Measurements from ENCODE around the gene CD300A.

The CD300A gene

GRCh38 chr17:74520016-74520434, 53.6 kb downstream of the CD300A start:
- H3K4me1 ChIP-seq (ENCODE audit: insufficient read depth, poor library complexity, severe bottlenecking), result no peaks in the 10 kb centered on the region
- H3K9me3 ChIP-seq (ENCODE audit: severe bottlenecking), result no peaks in the 10 kb centered on the region
- H3K4me3 ChIP-seq (ENCODE audit: severe bottlenecking), result no peak overlapping the region
- no peak for TF ChIP-seq CTCF (IDR thresholded peaks at IDR 0.05; ENCODE audit: poor library complexity, severe bottlenecking)
- H3K36me3 ChIP-seq (ENCODE audit: low read depth), result no peaks in the 10 kb centered on the region
- DNase-seq (ENCODE audit: low spot score) (no peak), ATAC-seq (ENCODE audit: low read depth) (no peak)
- H3K27me3 ChIP-seq (ENCODE audit: insufficient read depth, poor library complexity, severe bottlenecking), result no peaks in the 10 kb centered on the region
- no peak overlapping the region for H3K27ac ChIP-seq (ENCODE audit: poor library complexity, severe bottlenecking)

GRCh38 chr17:74520790-74521480, 54.5 kb downstream of the CD300A start:
- DNase-seq (ENCODE audit: low spot score), result no peak

GRCh38 chr17:74521701-74522201, 55.3 kb downstream of the CD300A start:
- DNase-seq (ENCODE audit: low spot score), result no peak
- no peak for ATAC-seq (ENCODE audit: low read depth)
- no peak for TF ChIP-seq CTCF (IDR thresholded peaks at IDR 0.05; ENCODE audit: poor library complexity, severe bottlenecking)
- Histone ChIP-seq H3K4me1 (ENCODE audit: insufficient read depth, poor library complexity, severe bottlenecking) (no peaks in the 10 kb centered on the region), H3K36me3 (ENCODE audit: low read depth) (no peaks in the 10 kb centered on the region), H3K4me3 (ENCODE audit: severe bottlenecking) (no peak overlapping the region), H3K27me3 (ENCODE audit: insufficient read depth, poor library complexity, severe bottlenecking) (no peaks in the 10 kb centered on the region), H3K9me3 (ENCODE audit: severe bottlenecking) (no peaks in the 10 kb centered on the region), H3K27ac (ENCODE audit: poor library complexity, severe bottlenecking) (no peak overlapping the region)

More at GRCh38 chr17:74520790-74521480, 54.5 kb downstream of the CD300A start:
- no peaks in the 10 kb centered on the region for H3K27me3 ChIP-seq (ENCODE audit: insufficient read depth, poor library complexity, severe bottlenecking)
- TF ChIP-seq CTCF (IDR thresholded peaks at IDR 0.05; ENCODE audit: poor library complexity, severe bottlenecking), result no peak
- no peak overlapping the region for H3K27ac ChIP-seq (ENCODE audit: poor library complexity, severe bottlenecking)
- no peaks in the 10 kb centered on the region for H3K4me1 ChIP-seq (ENCODE audit: insufficient read depth, poor library complexity, severe bottlenecking)
- H3K36me3 ChIP-seq (ENCODE audit: low read depth), result no peaks in the 10 kb centered on the region
- H3K4me3 ChIP-seq (ENCODE audit: severe bottlenecking), result no peak overlapping the region
- no peak for ATAC-seq (ENCODE audit: low read depth)
- H3K9me3 ChIP-seq (ENCODE audit: severe bottlenecking), result no peaks in the 10 kb centered on the region

GRCh38 chr17:74522381-74523105, 56.1 kb downstream of the CD300A start:
- H3K27ac ChIP-seq (ENCODE audit: poor library complexity, severe bottlenecking), result no peak overlapping the region
- no peaks in the 10 kb centered on the region for H3K4me1 ChIP-seq (ENCODE audit: insufficient read depth, poor library complexity, severe bottlenecking)
- H3K4me3 ChIP-seq (ENCODE audit: severe bottlenecking), result no peak overlapping the region
- ATAC-seq (ENCODE audit: low read depth) (no peak), DNase-seq (ENCODE audit: low spot score) (no peak)
- H3K9me3 ChIP-seq (ENCODE audit: severe bottlenecking), result no peaks in the 10 kb centered on the region
- peaks cover 1% of the 10 kb centered on the region for H3K27me3 ChIP-seq (ENCODE audit: insufficient read depth, poor library complexity, severe bottlenecking)
- TF ChIP-seq CTCF (IDR thresholded peaks at IDR 0.05; ENCODE audit: poor library complexity, severe bottlenecking), result no peak
- H3K36me3 ChIP-seq (ENCODE audit: low read depth), result no peaks in the 10 kb centered on the region

All from RWPE2 (cell line).